ENCODE results near the gene WBP11. TPM values are rescaled to one million over a fixed set of nuclear protein-coding genes. Genes with fewer than 3 reads are reported as not detected.

WBP11 gene
- total and polyA plus RNA-seq, 2 of the 13 experiments (the other 11 are each of a cell fraction or from before 2014, with no cell fraction given): 7.6 to 31.0 TPM

GRCh38 chr12:14843425-14843887 is 40.2 kb upstream of the WBP11 start, which contains the start of gene ART4 (continued):
- TF ChIP-seq ZBED4 (CRISPR knock-in tag; IDR thresholded peaks at IDR 0.05; ENCODE audit: borderline replicate concordance) (peak; percentile 64; the same call in 1 of the 2 replicates), PHF8 (CRISPR knock-in tag; IDR thresholded peaks at IDR 0.05) (peak; percentile 50), ZNF180 (CRISPR knock-in tag; IDR thresholded peaks at IDR 0.05; ENCODE audit: borderline replicate concordance, low read depth) (no peak), ZFP62 (CRISPR knock-in tag; IDR thresholded peaks at IDR 0.05) (no peak), ZNF704 (CRISPR knock-in tag; IDR thresholded peaks at IDR 0.05; ENCODE audit: borderline replicate concordance) (no peak), HNRNPUL1 (IDR thresholded peaks at IDR 0.05; ENCODE audit: low read depth, low read length) (no peak), MBNL3 (CRISPR knock-in tag; conservative IDR thresholded peaks at IDR 0.05) (no peak), ZNF691 (CRISPR knock-in tag; IDR thresholded peaks at IDR 0.05; ENCODE audit: borderline replicate concordance, low read depth) (no peak), TFDP2 (CRISPR knock-in tag; IDR thresholded peaks at IDR 0.05) (peak; percentile 47; the same call in 1 of the 2 replicates), ZNF775 (CRISPR knock-in tag; IDR thresholded peaks at IDR 0.05; ENCODE audit: borderline replicate concordance) (no peak), ZNF280B (CRISPR knock-in tag; IDR thresholded peaks at IDR 0.05; ENCODE audit: borderline replicate concordance) (no peak), AHR (CRISPR knock-in tag; IDR thresholded peaks at IDR 0.05) (no peak; the same call in 1 of the 2 replicates), TEAD3 (CRISPR knock-in tag; optimal IDR thresholded peaks at IDR 0.05; ENCODE audit: borderline replicate concordance) (peak; percentile 73), TBX2 (CRISPR knock-in tag; IDR thresholded peaks at IDR 0.05; ENCODE audit: borderline replicate concordance) (peak; percentile 95), ZMYM2 (CRISPR knock-in tag; IDR thresholded peaks at IDR 0.05) (no peak), HDAC1 (CRISPR knock-in tag; IDR thresholded peaks at IDR 0.05) (peak; percentile 51; the same call in 1 of the 2 replicates), ZNF224 (CRISPR knock-in tag; IDR thresholded peaks at IDR 0.05) (0 out of 2 replicates have a peak, but pooled peaks have one; percentile 49), TRAFD1 (CRISPR knock-in tag; IDR thresholded peaks at IDR 0.05; ENCODE audit: borderline replicate concordance) (no peak), TP53 (CRISPR knock-in tag; conservative IDR thresholded peaks at IDR 0.05) (no peak), NFYC (CRISPR knock-in tag; IDR thresholded peaks at IDR 0.05) (peak; percentile 51)
